HEK293T (cell line): ENCODE data around the gene DYRK1B.

Experiments
- ARNT ChIP-seq: fragments of 450-650 bp; IDR thresholded peaks from 2 replicates; pipeline ENCODE4 v1.6.1; 2017; ENCODE audit warnings: mild to moderate bottlenecking
- BHLHE40 ChIP-seq: fragments of 450-650 bp; IDR thresholded peaks from 2 replicates; pipeline ENCODE4 v1.6.1; 2016; ENCODE audit warnings: mild to moderate bottlenecking, moderate library complexity, borderline replicate concordance
- CTBP1 ChIP-seq: fragments of 450-650 bp; IDR thresholded peaks from 2 replicates; pipeline ENCODE4 v1.6.1; 2016; ENCODE audit warnings: borderline replicate concordance
- ELF4 ChIP-seq: fragments of 450-650 bp; IDR thresholded peaks from 2 replicates; pipeline ENCODE4 v1.6.1; 2017; ENCODE audit warnings: antibody characterized with exemption
- FOXA1 ChIP-seq: fragments of 450-650 bp; IDR thresholded peaks from 2 replicates; pipeline ENCODE4 v1.6.1; 2016; ENCODE audit warnings: mild to moderate bottlenecking
- FOXK2 ChIP-seq: fragments of 450-650 bp; IDR thresholded peaks from 2 replicates; pipeline ENCODE4 v1.6.1; 2016; ENCODE audit warnings: mild to moderate bottlenecking
- FOXM1 ChIP-seq: fragments of 450-650 bp; IDR thresholded peaks from 2 replicates; pipeline ENCODE4 v1.6.1; 2017; ENCODE audit warnings: mild to moderate bottlenecking, borderline replicate concordance
- HDGF ChIP-seq: fragments of 450-650 bp; IDR thresholded peaks from 2 replicates; pipeline ENCODE4 v1.6.1; 2017; ENCODE audit warnings: antibody characterized with exemption, borderline replicate concordance
- SP1 ChIP-seq: fragments of 450-650 bp; IDR thresholded peaks from 2 replicates; pipeline ENCODE4 v1.6.1; 2017
- SUZ12 ChIP-seq: fragments of 450-650 bp; IDR thresholded peaks from 2 replicates; pipeline ENCODE4 v1.6.1; 2016; ENCODE audit warnings: mild to moderate bottlenecking
- TARDBP ChIP-seq: fragments of 450-650 bp; IDR thresholded peaks from 2 replicates; pipeline ENCODE4 v1.6.1; 2016
- ZNF384 ChIP-seq: fragments of 450-650 bp; IDR thresholded peaks from 2 replicates; pipeline ENCODE4 v1.6.1; 2016
- TF ChIP-seq, protein P1 (sequence below): fragments of 450-650 bp; IDR thresholded peaks from 2 replicates; pipeline ENCODE4 v1.6.1; 2016

GRCh38 chr19:39838569-39838968 is 4.6 kb upstream of the DYRK1B start:
- no peak for TF ChIP-seq BHLHE40
- no peak for TF ChIP-seq SUZ12
- no peak for TF ChIP-seq FOXA1
- no peak for TF ChIP-seq ZNF384
- no peak for TF ChIP-seq SP1
- TF ChIP-seq TARDBP = no peak
- TF ChIP-seq CTBP1 = no peak
- TF ChIP-seq ELF4 = no peak
- TF ChIP-seq, protein P1, sequence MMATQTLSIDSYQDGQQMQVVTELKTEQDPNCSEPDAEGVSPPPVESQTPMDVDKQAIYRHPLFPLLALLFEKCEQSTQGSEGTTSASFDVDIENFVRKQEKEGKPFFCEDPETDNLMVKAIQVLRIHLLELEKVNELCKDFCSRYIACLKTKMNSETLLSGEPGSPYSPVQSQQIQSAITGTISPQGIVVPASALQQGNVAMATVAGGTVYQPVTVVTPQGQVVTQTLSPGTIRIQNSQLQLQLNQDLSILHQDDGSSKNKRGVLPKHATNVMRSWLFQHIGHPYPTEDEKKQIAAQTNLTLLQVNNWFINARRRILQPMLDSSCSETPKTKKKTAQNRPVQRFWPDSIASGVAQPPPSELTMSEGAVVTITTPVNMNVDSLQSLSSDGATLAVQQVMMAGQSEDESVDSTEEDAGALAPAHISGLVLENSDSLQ = no peak
- TF ChIP-seq FOXK2 = no peak
- TF ChIP-seq HDGF = no peak
- TF ChIP-seq FOXM1 = no peak
- TF ChIP-seq ARNT = no peak
